ENCODE results near the gene MED31. TPM values are rescaled to one million over a fixed set of nuclear protein-coding genes. Genes with fewer than 3 reads are reported as not detected.

Gene MED31
- total and polyA plus RNA-seq, 2 of the 13 experiments (the other 11 are each of a cell fraction or from before 2014, with no cell fraction given), result 19.0 to 20.9 TPM

DNA sequence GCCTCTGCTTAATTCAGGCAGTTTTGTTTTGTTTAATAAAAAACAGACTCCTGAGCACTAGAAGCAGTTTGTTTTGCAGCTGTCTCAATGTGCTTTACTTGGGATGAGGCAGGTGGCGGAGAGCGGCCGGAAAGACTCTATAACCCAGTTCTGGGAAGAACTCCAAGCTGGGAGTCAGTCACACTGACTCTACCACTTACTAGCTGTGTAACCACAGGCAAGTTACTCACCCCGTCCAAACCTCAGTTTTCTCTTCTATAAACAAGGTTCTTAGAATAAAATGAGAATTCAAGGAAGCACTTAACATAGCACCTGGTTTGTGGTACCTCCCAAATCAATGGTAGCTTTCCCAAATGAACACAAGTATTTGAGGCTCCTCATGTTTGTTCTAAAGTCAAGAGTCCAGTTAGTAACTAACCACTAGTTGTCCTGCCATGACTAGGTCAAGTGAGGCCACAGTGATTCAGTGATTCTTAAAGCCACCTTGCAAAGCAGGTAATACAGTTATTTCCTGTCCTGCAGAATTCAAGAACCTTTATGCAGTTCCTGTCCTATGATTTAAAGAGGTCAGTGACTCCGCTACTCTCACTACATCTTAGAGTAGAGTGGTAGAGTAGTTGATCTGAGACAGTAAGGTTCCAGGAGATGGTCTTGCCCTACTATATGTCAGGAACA, 7.8 kb downstream of the MED31 start:
- H3K4me1 ChIP-seq (ENCODE audit: insufficient read depth, low read length), result peaks cover 24% of the 10 kb centered on the region
- H3K36me3 ChIP-seq (replicated peaks in 1 of 2; ENCODE audit: control insufficient read depth in 1 of 2, insufficient read depth in 2 of 2, low read length in 2 of 2), result peaks cover 1 to 13% of the 10 kb centered on the region in 2 experiments; a peak in 3 of 5 replicates
- in situ Hi-C loops (cut with HindIII; ENCODE audit: extremely low pct_ligation_motif_present, low pct_unique_long_range_greater_than_20kb) (loop anchor here (5.0 kb wide), 1 partner anchor 171 kb away; no protein-coding TSS in a partner anchor), intact Hi-C loops (cut with micrococcal nuclease; ENCODE audit: unreplicated experiment) (no loop called here)
- H3K9me3 ChIP-seq (ENCODE audit: low read length), result no peaks in the 10 kb centered on the region
- no peak for TF ChIP-seq ZNF766 (CRISPR knock-in tag; IDR thresholded peaks at IDR 0.05; ENCODE audit: borderline replicate concordance)
- no peak for TF ChIP-seq SSRP1 (CRISPR knock-in tag; IDR thresholded peaks at IDR 0.05)
- TF ChIP-seq MIER3 (CRISPR knock-in tag; IDR thresholded peaks at IDR 0.05; ENCODE audit: borderline replicate concordance), result no peak
- TF ChIP-seq ZMYM3 (CRISPR knock-in tag; IDR thresholded peaks at IDR 0.05), result no peak
- TF ChIP-seq ZNF746 (CRISPR knock-in tag; IDR thresholded peaks at IDR 0.05), result no peak
- no peak for TF ChIP-seq ZNF30 (CRISPR knock-in tag; IDR thresholded peaks at IDR 0.05)
- peak; percentile 15 to 29; a peak in 2 of 4 replicates for TF ChIP-seq POLR2A (IDR thresholded peaks at IDR 0.05; ENCODE audit: insufficient read depth in 1 of 2, low read depth in 2 of 2, low read length in 2 of 2)
- 0 out of 2 replicates have a peak, but pooled peaks have one; percentile 43 for TF ChIP-seq POLR2AphosphoS2 (IDR thresholded peaks at IDR 0.05; ENCODE audit: low read depth, low read length)
- TF ChIP-seq, protein P1, sequence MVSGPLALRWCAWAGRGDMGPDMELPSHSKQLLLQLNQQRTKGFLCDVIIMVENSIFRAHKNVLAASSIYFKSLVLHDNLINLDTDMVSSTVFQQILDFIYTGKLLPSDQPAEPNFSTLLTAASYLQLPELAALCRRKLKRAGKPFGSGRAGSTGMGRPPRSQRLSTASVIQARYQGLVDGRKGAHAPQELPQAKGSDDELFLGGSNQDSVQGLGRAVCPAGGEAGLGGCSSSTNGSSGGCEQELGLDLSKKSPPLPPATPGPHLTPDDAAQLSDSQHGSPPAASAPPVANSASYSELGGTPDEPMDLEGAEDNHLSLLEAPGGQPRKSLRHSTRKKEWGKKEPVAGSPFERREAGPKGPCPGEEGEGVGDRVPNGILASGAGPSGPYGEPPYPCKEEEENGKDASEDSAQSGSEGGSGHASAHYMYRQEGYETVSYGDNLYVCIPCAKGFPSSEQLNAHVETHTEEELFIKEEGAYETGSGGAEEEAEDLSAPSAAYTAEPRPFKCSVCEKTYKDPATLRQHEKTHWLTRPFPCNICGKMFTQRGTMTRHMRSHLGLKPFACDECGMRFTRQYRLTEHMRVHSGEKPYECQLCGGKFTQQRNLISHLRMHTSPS (CRISPR knock-in tag; IDR thresholded peaks at IDR 0.05; ENCODE audit: low read depth), result no peak
- WGBS (ENCODE audit: low lambda C conversion rate), result 95% methylated on average over 5 of the region's 5 CpGs
- no peaks in the 10 kb centered on the region for H4K20me1 ChIP-seq (ENCODE audit: insufficient read depth, low read length)
- H3K27ac ChIP-seq (ENCODE audit: extremely low read length, insufficient read depth, low read length), result no peak overlapping the region
- CTCF ChIA-PET (ENCODE audit: low intra/inter-chr PET ratio, low total read pairs), result no interaction called here
- POLR2A ChIA-PET, result no interaction called here
- no peak overlapping the region for H3K4me2 ChIP-seq (ENCODE audit: low read depth, low read length)
- ATAC-seq (no peak), DNase-seq (ENCODE audit: low spot score) (no peak), FAIRE-seq (no peak)
- BruUV-seq (replicated peaks), result no TSS peak
- no peak overlapping the region for H3K9ac ChIP-seq (ENCODE audit: insufficient read depth, low read depth, low read length)
- no peaks in the 10 kb centered on the region for H3K27me3 ChIP-seq (ENCODE audit: control insufficient read depth in 1 of 2, insufficient read depth in 2 of 2, low read length in 2 of 2)
- peaks cover 41% of the 10 kb centered on the region for H3K79me2 ChIP-seq (ENCODE audit: insufficient read depth, low read length)
- H3K4me3 ChIP-seq (replicated peaks in 1 of 3; ENCODE audit: insufficient read depth in 1 of 3, low read depth in 2 of 3, low read length in 3 of 3), result no peak overlapping the region
- H2AFZ ChIP-seq (ENCODE audit: low read length), result no peak overlapping the region

All from HepG2 (cell line).